ENCODE data around the gene EPOP. TPM values are rescaled to one million over a fixed set of nuclear protein-coding genes. Genes with fewer than 3 reads are reported as not detected.

Gene EPOP
- total and polyA plus RNA-seq, 2 experiments from 2014 or later = 0.37 to 0.93 TPM

GRCh38 chr17:38712593-38712992 lies 37.8 kb upstream of the EPOP start:
- Histone ChIP-seq H3K9me3 (ENCODE audit: low read depth) (no peaks in the 10 kb centered on the region), H3K4me1 (ENCODE audit: insufficient read depth) (no peaks in the 10 kb centered on the region)
- 96% methylated on average over 6 of the region's 10 CpGs for WGBS (ENCODE audit: low lambda C conversion rate, missing lambda C conversion rate)

GRCh38 chr17:38711792-38712571 lies 37.2 kb upstream of the EPOP start:
- no peak overlapping the region for H2AFZ ChIP-seq
- H4K20me1 ChIP-seq (ENCODE audit: insufficient read depth, poor library complexity, severe bottlenecking) = peaks cover 13% of the 10 kb centered on the region
- no peaks in the 10 kb centered on the region for H3K36me3 ChIP-seq (replicated peaks; ENCODE audit: insufficient read depth, low read depth)
- WGBS (ENCODE audit: low lambda C conversion rate, missing lambda C conversion rate) = 90% methylated on average over 23 of the region's 26 CpGs
- peaks cover 3% of the 10 kb centered on the region for H3K4me1 ChIP-seq (ENCODE audit: insufficient read depth)
- H3K79me2 ChIP-seq = peaks cover 18% of the 10 kb centered on the region
- no peak overlapping the region for H3K4me2 ChIP-seq
- no peaks in the 10 kb centered on the region for H3K27me3 ChIP-seq
- TF ChIP-seq EZH2phosphoT487 (IDR thresholded peaks at IDR 0.05; ENCODE audit: low read depth, severe bottlenecking, unreplicated experiment) (no peak), EZH2 (IDR thresholded peaks at IDR 0.05; ENCODE audit: borderline replicate concordance) (no peak), CTCF (IDR thresholded peaks at IDR 0.05; ENCODE audit: poor library complexity) (no peak)
- H3K27ac ChIP-seq = no peak overlapping the region
- no peak for DNase-seq (ENCODE audit: low spot score)
- no peaks in the 10 kb centered on the region for H3K9me2 ChIP-seq (replicated peaks; ENCODE audit: insufficient read depth)
- H3K9me3 ChIP-seq (ENCODE audit: low read depth) = no peaks in the 10 kb centered on the region
- no peak overlapping the region for H3K4me3 ChIP-seq

More at GRCh38 chr17:38712593-38712992, 37.8 kb upstream of the EPOP start:
- no peak overlapping the region for H3K27ac ChIP-seq
- H3K79me2 ChIP-seq = peaks cover 13% of the 10 kb centered on the region
- no peak overlapping the region for H2AFZ ChIP-seq
- peaks cover 7% of the 10 kb centered on the region for H4K20me1 ChIP-seq (ENCODE audit: insufficient read depth, poor library complexity, severe bottlenecking)
- no peak overlapping the region for H3K4me2 ChIP-seq
- no peaks in the 10 kb centered on the region for H3K9me2 ChIP-seq (replicated peaks; ENCODE audit: insufficient read depth)
- no peak overlapping the region for H3K4me3 ChIP-seq
- DNase-seq (ENCODE audit: low spot score) = no peak
- no peaks in the 10 kb centered on the region for H3K36me3 ChIP-seq (replicated peaks; ENCODE audit: insufficient read depth, low read depth)
- TF ChIP-seq CTCF (IDR thresholded peaks at IDR 0.05; ENCODE audit: poor library complexity) (no peak), EZH2phosphoT487 (IDR thresholded peaks at IDR 0.05; ENCODE audit: low read depth, severe bottlenecking, unreplicated experiment) (no peak), EZH2 (IDR thresholded peaks at IDR 0.05; ENCODE audit: borderline replicate concordance) (no peak)
- no peaks in the 10 kb centered on the region for H3K27me3 ChIP-seq

- Histone ChIP-seq H3K9me3 (ENCODE audit: low read depth) (no peaks in the 10 kb centered on the region), H3K36me3 (replicated peaks; ENCODE audit: insufficient read depth, low read depth) (no peaks in the 10 kb centered on the region), H3K4me1 (ENCODE audit: insufficient read depth) (peaks cover 7% of the 10 kb centered on the region), H3K27me3 (no peaks in the 10 kb centered on the region), H2AFZ (no peak overlapping the region), H3K4me3 (no peak overlapping the region), H3K4me2 (no peak overlapping the region), H3K9me2 (replicated peaks; ENCODE audit: insufficient read depth) (no peaks in the 10 kb centered on the region), H4K20me1 (ENCODE audit: insufficient read depth, poor library complexity, severe bottlenecking) (peaks cover 21% of the 10 kb centered on the region), H3K79me2 (peaks cover 27% of the 10 kb centered on the region), H3K27ac (no peak overlapping the region)
- 74% methylated on average over 5 of the region's 5 CpGs for WGBS (ENCODE audit: low lambda C conversion rate, missing lambda C conversion rate)
- no peak for DNase-seq (ENCODE audit: low spot score)
- TF ChIP-seq EZH2phosphoT487 (IDR thresholded peaks at IDR 0.05; ENCODE audit: low read depth, severe bottlenecking, unreplicated experiment) (no peak), CTCF (IDR thresholded peaks at IDR 0.05; ENCODE audit: poor library complexity) (no peak), EZH2 (IDR thresholded peaks at IDR 0.05; ENCODE audit: borderline replicate concordance) (no peak)
Observed at GRCh38 chr17:38710985-38711384, 36.2 kb upstream of the EPOP start.
